Activated naive CD8-positive, alpha-beta T cell treated with anti-CD3 and anti-CD28 coated beads for 36 hours (primary cell): ENCODE results near the gene RASA3. TPM values are rescaled to one million over a fixed set of nuclear protein-coding genes. Genes with fewer than 3 reads are reported as not detected.

Experiments
- DNase-seq: peaks from one replicate; pipeline ENCODE4 v3.0.0; 2021
- H3K27ac Mint-ChIP-seq: one replicate; pipeline ENCODE4 v1.8.0; 2022; ENCODE audit warnings: mild to moderate bottlenecking, moderate library complexity, mixed read lengths
- H3K27me3 Mint-ChIP-seq: one replicate; pipeline ENCODE4 v1.8.0; 2022; ENCODE audit warnings: mild to moderate bottlenecking, mixed read lengths
- H3K36me3 Mint-ChIP-seq: one replicate; pipeline ENCODE4 v1.8.0; 2021; ENCODE audit warnings: mild to moderate bottlenecking, mixed read lengths
- H3K4me1 Mint-ChIP-seq: one replicate; pipeline ENCODE4 v1.8.0; 2021; ENCODE audit warnings: mixed read lengths
- H3K4me3 Mint-ChIP-seq: one replicate; pipeline ENCODE4 v1.8.0; 2022; ENCODE audit warnings: mild to moderate bottlenecking, moderate library complexity, mixed read lengths
- H3K9me3 Mint-ChIP-seq: one replicate; pipeline ENCODE4 v1.8.0; 2022; ENCODE audit warnings: mixed read lengths
- total RNA-seq, 2 experiments: library from RNA; stranded (reverse); gene quantifications; one replicate each; pipeline ENCODE4 v1.2.3, GENCODE V29; 2021

Gene RASA3
- total RNA-seq, 2 experiments from 2014 or later, result 25.6 to 26.5 TPM

DNA sequence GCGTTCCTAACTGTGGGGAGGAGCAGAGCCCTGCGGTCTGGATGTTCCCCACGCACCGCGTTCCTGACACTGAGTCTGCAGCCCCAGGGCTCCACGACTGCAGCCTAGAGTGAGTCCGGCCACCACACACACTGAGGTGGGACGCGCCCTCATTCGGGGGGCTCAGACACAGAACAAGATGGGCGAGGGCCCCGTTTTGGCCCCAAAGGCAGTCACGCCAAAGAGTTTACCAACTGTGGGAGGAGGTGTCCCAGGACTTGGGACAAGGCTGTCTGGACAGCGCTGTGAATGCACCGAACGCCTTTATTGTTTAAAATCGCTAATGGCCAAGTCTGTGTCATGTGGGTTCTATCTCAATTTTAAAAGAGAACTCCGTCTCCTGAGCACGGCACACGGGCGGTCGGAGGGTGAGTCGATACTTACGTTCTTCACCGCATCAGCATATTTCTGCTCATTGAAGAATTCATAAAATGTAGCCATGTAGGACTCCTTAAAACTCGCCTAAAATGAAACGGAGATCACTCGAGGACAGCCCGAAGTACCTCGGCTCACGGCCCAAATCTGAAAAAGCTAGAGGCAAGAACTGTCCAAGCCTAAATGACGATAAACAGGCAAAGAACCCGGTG is 123.3 kb downstream of the RASA3 start:
- no peak overlapping the region for H3K27ac Mint-ChIP-seq
- H3K27me3 Mint-ChIP-seq, result no peaks in the 10 kb centered on the region
- no peaks in the 10 kb centered on the region for H3K9me3 Mint-ChIP-seq
- peaks cover 6% of the 10 kb centered on the region for H3K36me3 Mint-ChIP-seq
- no peak for DNase-seq
- H3K4me1 Mint-ChIP-seq, result peaks cover 4% of the 10 kb centered on the region
- H3K4me3 Mint-ChIP-seq, result no peak overlapping the region

DNA sequence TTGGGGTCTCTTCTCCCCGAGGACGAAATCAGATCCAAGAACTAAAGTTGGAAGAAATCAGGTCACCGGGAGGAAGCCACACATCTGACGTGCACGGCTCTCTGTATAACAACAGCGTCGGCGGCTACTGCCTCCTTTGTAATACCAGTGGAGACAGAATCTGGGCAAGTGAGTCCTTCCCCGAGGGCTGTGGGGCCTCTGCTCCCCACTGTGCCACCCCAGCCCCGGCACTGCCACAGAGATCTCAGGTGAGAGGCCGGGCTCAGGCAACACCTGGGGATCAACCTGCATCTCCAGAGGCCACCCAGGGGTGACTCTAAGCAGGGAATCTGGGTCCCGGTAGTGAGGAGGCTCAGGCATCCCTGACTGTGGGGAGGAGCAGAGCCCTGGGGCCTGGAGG is 124.9 kb downstream of the RASA3 start:
- H3K9me3 Mint-ChIP-seq, result no peaks in the 10 kb centered on the region
- H3K4me3 Mint-ChIP-seq, result no peak overlapping the region
- H3K36me3 Mint-ChIP-seq, result peaks cover 6% of the 10 kb centered on the region
- no peak for DNase-seq
- no peaks in the 10 kb centered on the region for H3K27me3 Mint-ChIP-seq
- H3K4me1 Mint-ChIP-seq, result peaks cover 4% of the 10 kb centered on the region
- peak overlapping the region; percentile 40 for H3K27ac Mint-ChIP-seq

DNA sequence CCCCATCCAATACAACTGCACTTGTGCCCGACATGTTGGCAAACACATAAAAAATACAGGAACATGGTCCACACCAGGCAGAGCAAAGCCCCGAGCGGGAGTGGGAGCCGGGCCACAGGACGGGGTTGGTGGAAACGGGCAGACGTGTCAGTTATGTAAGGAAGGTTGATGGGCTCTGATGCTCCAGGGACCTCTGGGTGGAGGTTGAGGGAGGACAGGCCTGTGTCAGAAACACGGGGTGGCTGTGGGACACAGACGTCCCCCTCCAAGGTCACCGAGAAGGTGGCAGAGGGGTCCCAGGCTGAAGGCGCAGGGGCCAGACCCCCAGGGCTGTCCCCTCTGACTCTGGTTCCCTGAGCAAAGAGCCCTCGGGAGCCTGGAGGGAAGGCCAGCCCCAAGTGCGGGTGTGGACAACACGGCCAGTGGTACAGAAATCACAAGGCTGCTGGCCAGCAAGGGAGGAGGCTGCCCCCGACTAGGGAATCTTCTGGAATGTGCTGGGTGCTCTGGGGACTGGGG is 127.2 kb downstream of the RASA3 start:
- no peaks in the 10 kb centered on the region for H3K9me3 Mint-ChIP-seq
- no peak overlapping the region for H3K4me3 Mint-ChIP-seq
- DNase-seq, result no peak
- H3K4me1 Mint-ChIP-seq, result peaks cover 2% of the 10 kb centered on the region
- peaks cover 2% of the 10 kb centered on the region for H3K36me3 Mint-ChIP-seq
- no peak overlapping the region for H3K27ac Mint-ChIP-seq
- H3K27me3 Mint-ChIP-seq, result no peaks in the 10 kb centered on the region

DNA sequence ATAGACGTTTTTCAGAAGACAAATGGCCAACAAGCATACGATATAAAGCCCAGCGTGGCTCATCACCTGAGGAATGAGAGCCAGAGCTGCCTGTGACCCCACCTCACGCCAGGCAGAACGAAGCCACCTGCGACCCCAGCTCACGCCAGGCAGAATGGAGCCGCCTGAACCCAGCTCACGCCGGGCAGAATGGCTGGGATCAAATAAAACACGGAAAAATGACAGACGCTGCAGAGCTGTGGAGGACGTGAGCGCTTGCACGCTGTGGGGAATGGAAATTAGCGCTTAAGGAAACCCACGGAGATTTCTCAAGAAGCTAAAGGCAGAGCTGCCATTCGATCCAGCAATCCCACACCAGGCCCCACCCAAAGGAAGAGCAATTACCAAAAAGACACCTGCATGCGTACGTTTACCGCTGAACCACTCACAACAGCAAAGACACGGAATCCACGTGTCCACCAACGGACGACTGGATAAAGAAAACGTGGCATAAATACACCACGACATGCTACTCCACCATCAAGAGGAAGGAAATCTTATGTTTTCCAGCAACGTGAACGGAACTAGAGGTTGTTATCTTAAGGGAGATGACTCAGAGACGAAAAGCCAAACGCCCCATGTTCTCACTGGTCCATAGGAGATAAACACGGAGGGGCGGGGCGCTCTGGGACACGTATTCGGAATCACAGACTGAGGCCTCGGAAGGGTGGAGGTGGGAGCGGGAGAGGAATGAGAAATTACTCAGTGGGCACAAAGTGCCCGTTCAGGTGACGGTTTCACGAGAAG is 127.8 kb downstream of the RASA3 start:
- Mint-ChIP-seq H3K4me1 (peaks cover 2% of the 10 kb centered on the region), H3K27ac (no peak overlapping the region), H3K36me3 (no peaks in the 10 kb centered on the region), H3K9me3 (no peaks in the 10 kb centered on the region), H3K4me3 (no peak overlapping the region), H3K27me3 (no peaks in the 10 kb centered on the region)
- no peak for DNase-seq

DNA sequence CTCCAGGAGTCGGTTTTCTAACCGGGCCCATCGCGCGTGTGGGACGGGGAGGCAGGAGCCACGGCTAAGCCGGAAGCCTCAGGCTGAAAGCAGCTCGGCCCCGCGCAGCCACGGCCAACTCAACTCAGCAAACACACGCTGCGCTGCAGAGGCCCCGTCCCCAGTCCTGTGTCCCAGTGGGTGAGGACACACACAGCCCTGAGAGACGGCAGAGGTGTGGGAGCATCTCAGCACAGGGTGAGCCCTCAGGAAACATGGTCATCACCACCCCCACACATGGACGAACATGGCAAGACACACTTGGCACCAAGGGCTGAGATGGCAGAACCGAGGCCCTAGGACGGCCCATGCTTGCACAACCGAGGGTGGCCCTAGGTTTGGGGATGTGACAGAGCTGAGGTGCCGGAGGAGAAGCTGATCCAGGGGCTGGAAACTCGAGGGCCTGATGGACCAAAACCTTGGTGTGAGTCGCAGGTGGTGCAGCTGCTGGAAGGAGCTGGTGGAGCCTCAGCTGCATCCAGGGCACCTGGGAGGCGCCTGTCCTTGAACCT is 129.6 kb downstream of the RASA3 start:
- Mint-ChIP-seq H3K4me1 (peaks cover 2% of the 10 kb centered on the region), H3K4me3 (no peak overlapping the region), H3K27ac (no peak overlapping the region), H3K27me3 (no peaks in the 10 kb centered on the region), H3K36me3 (peaks cover 2% of the 10 kb centered on the region), H3K9me3 (no peaks in the 10 kb centered on the region)
- no peak for DNase-seq

DNA sequence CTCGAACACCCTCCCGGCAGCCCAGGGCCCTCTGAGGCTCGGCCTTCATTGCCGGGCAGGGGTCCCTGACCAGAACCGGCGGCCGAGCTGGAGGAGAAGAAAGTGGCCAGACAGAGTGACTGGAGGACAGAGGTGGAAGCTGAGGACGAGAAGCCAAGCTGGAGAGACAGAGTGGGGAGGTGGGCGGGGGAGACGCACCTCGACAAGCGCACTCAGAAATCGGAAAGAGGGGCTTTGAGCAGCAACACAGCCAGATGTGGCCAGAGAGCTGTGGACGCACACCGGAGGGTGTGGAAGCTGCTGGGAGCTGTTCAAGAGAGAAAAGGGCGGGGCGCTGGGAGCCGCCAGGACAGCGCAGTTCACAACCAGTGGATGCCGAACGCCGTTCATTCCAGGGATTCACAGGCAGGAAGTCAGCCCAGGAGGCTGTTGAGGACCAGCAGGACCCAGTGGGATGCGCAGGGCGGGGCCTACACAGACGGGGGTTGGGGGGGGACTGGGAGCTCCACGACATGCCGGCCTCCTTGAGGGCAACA is 130.3 kb downstream of the RASA3 start:
- Mint-ChIP-seq H3K27me3 (no peaks in the 10 kb centered on the region), H3K4me1 (peaks cover 2% of the 10 kb centered on the region), H3K4me3 (no peak overlapping the region), H3K36me3 (peaks cover 2% of the 10 kb centered on the region), H3K27ac (peak overlapping the region; percentile 38), H3K9me3 (no peaks in the 10 kb centered on the region)
- no peak for DNase-seq

DNA sequence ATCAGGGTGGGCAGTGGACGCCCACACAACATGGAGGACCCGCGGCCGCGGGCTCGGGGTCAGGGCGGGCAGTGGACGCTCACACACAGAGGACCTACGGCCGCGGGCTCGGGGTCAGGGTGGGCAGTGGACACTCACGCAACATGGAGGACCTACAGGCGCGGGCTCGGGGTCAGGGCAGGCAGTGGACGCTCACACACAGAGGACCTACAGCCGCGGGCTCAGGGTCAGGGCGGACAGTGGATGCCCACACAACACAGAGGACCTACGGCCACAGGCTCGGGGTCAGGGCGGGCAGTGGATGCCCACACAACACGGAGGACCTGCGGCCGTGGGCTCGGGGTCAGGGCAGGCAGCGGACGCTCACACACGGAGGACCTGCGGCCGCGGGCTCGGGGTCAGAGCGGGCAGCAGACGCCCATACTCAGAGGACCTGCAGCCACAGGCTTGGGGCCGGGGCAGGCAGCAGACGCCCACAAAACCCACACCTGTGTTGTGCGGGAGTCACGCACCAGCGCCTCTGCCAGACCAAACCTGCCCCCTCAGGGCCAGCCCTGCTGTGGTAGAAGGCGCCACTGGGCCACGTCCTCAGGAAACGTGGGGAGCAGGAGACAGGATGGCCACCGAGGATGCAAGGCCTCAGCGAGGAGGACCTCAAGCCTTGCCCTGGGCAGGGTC is 131.0 kb downstream of the RASA3 start:
- no peaks in the 10 kb centered on the region for H3K27me3 Mint-ChIP-seq
- peak overlapping the region; percentile 38 for H3K27ac Mint-ChIP-seq
- DNase-seq, result no peak
- no peaks in the 10 kb centered on the region for H3K9me3 Mint-ChIP-seq
- H3K4me3 Mint-ChIP-seq, result no peak overlapping the region
- H3K4me1 Mint-ChIP-seq, result peaks cover 2% of the 10 kb centered on the region
- peaks cover 2% of the 10 kb centered on the region for H3K36me3 Mint-ChIP-seq

DNA sequence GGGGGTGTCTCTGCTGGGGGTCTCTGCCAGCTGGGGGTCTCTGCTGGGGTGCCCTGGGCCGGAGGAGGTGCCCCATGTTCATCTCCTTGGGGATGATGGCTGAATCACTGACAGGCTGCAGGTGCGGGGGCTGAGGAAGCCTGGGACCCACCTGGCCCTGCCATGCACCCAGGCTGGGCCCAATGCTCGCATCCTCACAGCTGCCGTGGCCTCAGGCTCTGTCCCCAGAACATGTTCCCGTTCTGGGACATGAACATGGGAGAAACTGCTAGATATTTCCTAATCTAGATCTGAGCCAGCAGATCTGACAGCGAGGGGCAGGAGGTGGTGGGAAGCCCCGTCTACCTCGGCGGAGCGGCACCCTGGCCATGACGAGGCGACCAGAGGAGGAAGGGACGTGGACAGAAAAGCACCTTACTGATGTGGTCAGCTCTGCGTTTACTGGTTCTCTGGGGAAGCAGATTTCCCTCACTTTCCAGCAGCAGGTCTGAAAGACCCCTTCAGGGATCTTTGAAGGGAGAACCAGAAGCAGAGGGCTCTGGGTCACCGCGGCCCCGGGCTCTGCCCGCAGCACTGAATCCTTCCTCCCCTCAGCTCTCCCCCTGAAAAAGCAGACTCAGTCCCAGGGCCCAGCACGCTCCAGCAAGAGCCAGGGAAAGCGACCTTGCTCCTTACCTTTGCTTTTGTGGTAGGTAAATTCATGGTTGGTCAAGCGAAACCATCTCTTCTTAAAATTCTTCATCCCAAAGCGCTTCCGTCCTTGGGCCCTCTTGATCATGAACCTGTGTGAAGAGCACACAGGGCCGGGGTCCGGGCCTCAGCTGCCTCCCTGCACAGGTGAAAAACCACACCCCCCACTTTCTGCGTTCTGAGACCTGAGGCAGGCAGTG is 132.0 kb downstream of the RASA3 start:
- H3K36me3 Mint-ChIP-seq, result peaks cover 2% of the 10 kb centered on the region
- no peaks in the 10 kb centered on the region for H3K27me3 Mint-ChIP-seq
- H3K4me1 Mint-ChIP-seq, result peaks cover 2% of the 10 kb centered on the region
- no peak for DNase-seq
- no peaks in the 10 kb centered on the region for H3K9me3 Mint-ChIP-seq
- H3K27ac Mint-ChIP-seq, result no peak overlapping the region
- no peak overlapping the region for H3K4me3 Mint-ChIP-seq

DNA sequence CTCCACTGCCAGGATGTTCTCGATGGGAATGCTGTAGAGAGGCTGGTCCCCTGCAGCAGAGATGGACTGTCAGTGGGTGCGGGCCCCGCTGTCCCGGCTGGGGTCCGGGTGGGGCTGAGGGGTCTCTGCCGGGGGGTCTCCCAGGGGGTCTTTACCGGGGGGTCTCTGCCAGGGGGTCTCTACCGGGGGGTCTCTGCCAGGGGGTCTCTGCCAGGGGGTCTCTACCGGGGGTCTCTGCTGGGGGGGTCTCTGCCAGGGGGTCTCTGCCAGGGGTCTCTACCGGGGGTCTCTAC is 132.9 kb downstream of the RASA3 start:
- Mint-ChIP-seq H3K9me3 (no peaks in the 10 kb centered on the region), H3K36me3 (peaks cover 2% of the 10 kb centered on the region), H3K27ac (no peak overlapping the region), H3K4me1 (peaks cover 2% of the 10 kb centered on the region), H3K27me3 (no peaks in the 10 kb centered on the region), H3K4me3 (no peak overlapping the region)
- DNase-seq, result no peak

DNA sequence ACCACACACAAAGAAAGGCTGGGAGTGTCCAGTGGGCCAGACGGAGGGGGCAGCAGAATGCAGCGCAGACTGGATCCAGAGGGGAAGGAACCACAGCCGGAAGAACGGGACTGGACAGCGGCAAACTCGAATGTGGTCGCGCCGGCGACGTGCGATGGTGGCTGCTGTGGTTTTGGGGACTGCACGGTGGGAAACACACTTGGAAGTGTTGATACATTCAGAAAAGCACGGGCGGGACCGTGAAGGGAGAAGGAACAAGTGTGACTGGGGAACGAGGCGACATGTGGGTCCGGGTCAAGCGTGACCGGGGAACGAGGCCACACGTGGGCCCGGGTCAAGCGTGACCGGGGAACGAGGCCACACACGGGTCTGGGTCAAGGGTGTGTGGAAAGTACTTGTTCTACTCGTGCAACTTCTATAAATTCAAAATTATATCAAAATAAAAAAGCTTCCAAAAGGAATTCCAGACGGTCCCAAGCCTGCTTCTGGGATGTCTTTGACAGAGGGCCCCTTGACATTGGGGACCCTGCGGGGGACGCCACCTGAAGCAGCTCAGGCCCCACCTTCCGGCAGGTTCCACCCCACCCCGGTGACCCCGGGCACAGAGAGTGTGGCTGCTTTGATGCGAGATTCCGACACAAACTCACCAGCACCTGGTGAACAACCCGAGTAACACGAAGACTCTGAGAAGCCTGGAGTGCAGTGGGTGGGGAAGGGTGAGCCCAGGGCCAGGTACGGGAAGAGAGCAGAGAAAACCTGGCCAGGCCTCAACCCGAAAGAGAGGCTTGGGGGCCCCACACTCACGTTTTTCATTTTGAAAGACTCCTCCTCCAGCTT is 133.4 kb downstream of the RASA3 start:
- H3K27me3 Mint-ChIP-seq, result no peaks in the 10 kb centered on the region
- H3K9me3 Mint-ChIP-seq, result no peaks in the 10 kb centered on the region
- DNase-seq, result no peak
- no peak overlapping the region for H3K4me3 Mint-ChIP-seq
- peak overlapping the region; percentile 40 for H3K27ac Mint-ChIP-seq
- peaks cover 2% of the 10 kb centered on the region for H3K36me3 Mint-ChIP-seq
- peaks cover 2% of the 10 kb centered on the region for H3K4me1 Mint-ChIP-seq

DNA sequence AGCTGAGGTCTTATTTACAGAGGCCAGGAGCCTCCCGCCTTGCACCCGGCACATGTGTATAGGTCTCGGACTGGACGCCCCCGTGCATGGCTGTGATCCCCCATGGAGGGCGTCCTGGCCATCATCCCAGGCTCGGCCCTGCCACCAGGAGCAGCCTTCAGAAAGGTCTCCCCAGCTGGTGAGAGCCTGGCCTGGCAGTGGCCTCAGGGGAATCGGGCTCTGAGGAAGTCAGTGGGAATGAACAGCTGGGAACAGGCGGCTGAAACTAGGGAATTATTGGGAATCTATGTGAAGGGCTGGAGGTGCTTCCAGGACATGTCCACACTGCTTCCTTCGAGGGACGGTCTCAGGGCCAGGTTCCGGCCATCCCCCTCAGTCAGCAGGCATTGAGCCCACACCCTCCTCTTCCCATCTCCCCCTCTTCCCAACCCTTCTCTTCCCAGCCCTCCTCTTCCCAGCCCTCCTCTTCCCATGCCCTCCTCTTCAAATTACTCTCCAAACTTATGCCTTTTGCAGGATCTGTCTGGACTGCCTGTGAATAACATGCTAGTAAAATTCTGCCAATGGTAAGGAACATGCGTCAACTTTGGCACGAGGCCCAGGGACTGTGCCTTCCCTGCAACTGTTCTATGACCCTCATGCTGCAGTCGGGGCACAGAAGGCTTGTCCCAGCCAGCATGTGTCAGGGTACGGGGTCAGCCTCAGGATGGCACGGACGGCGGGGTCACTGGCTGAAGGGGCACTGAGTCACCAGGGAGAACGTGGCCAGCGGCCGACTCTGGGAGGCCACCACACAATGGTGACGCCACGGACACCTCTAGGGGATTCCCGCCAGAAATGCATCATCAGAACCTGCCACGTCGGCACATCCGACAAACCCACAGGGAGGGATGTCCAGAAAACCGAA is 134.3 kb downstream of the RASA3 start:
- H3K27ac Mint-ChIP-seq, result peak overlapping the region; percentile 44
- peaks cover 2% of the 10 kb centered on the region for H3K36me3 Mint-ChIP-seq
- no peaks in the 10 kb centered on the region for H3K9me3 Mint-ChIP-seq
- peaks cover 2% of the 10 kb centered on the region for H3K4me1 Mint-ChIP-seq
- H3K27me3 Mint-ChIP-seq, result no peaks in the 10 kb centered on the region
- no peak overlapping the region for H3K4me3 Mint-ChIP-seq
- no peak for DNase-seq

DNA sequence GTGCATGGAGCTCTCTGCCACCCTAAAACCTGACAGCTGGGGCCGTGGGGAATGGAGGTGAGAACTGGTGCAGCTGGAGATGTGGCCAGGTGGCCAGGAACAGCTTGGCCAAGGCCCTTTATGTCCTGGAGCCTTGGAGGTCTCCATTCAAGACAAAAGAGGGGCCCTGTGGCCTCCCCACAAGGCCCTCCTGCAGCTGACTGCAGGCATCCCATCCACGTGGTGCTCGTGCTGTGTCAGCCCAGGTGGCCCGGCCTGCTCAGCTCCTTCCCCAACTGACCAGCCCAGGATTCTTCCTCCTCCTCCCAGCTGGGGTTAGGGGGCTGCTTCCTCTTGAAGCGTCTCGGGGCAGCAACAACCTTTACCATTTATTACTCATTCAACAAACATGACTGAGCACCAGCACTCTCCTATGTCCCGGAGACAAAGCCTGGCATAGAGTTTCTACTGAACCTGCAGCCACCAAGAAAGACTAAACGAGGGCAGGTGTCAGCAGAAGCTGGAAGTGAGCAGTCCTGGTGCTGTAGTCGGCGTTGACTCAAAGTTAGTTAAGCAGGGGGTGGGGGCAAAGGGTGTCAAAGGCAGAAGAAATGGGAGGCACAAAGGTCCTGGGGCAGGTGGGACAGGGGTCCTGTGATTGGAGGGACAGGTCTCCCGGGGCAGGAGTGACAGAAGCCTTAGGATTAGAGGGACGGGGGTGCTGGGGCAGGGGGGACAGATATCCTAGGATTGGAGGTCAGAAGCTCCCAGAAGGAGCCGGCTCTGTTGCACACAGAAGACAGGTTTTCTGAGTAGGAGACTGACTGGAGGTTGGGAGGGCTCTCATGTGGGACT is 135.3 kb downstream of the RASA3 start:
- Mint-ChIP-seq H3K4me3 (no peak overlapping the region), H3K27me3 (no peaks in the 10 kb centered on the region), H3K9me3 (no peaks in the 10 kb centered on the region), H3K27ac (no peak overlapping the region), H3K4me1 (peaks cover 2% of the 10 kb centered on the region), H3K36me3 (peaks cover 5% of the 10 kb centered on the region)
- no peak for DNase-seq
